Adrenal gland (tissue), 5 donors: Measurements from ENCODE around the gene ATP13A1.

Source experiments
- POLR2A ChIP-seq, 2 donors: fragments of 450-650 bp; IDR thresholded peaks; one replicate each; pipeline ENCODE4 v1.6.1; 2017; ENCODE audit warnings: antibody characterized with exemption in 2 of 2, mild to moderate bottlenecking in 2 of 2, moderate library complexity in 1 of 2
- TF ChIP-seq, protein P1 (sequence below), 6 experiments: fragments of 450-650 bp in 4 of 6; fragments of 200-600 bp in 2 of 6; sonication (generic) in 1 of 6; IDR thresholded peaks; 1 replicate in 5 of 6; 2 replicates in 1 of 6; pipeline versions ENCODE4 v1.5.1 to v1.8.0; 2016 to 2021; ENCODE audit warnings: antibody characterized with exemption in 6 of 6, mild to moderate bottlenecking in 2 of 6, moderate library complexity in 1 of 6
- donor health status: DM: no; HTN: no; CAD: no.

DNA sequence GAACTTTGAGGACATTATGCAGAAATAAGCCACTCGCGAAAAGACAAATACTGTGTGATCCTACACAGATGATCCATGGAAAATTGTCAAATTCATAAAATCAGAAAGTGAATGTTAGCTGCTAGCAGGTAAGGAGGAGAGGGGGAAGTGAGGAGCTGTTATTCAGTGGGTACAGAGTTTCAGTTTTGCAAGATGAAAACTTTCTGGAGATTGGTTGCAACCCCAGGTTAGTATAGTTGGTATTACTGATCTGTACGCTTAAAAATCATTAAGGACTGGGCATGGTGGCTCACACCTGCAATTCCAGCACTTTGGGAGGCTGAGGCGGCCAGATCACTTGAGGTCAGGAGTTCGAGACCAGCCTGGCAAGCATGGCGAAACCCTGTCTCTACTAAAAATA is 23.1 kb upstream of the ATP13A1 start:
- TF ChIP-seq, protein P1, sequence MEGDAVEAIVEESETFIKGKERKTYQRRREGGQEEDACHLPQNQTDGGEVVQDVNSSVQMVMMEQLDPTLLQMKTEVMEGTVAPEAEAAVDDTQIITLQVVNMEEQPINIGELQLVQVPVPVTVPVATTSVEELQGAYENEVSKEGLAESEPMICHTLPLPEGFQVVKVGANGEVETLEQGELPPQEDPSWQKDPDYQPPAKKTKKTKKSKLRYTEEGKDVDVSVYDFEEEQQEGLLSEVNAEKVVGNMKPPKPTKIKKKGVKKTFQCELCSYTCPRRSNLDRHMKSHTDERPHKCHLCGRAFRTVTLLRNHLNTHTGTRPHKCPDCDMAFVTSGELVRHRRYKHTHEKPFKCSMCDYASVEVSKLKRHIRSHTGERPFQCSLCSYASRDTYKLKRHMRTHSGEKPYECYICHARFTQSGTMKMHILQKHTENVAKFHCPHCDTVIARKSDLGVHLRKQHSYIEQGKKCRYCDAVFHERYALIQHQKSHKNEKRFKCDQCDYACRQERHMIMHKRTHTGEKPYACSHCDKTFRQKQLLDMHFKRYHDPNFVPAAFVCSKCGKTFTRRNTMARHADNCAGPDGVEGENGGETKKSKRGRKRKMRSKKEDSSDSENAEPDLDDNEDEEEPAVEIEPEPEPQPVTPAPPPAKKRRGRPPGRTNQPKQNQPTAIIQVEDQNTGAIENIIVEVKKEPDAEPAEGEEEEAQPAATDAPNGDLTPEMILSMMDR (IDR thresholded peaks at IDR 0.05), result no peak
- no peak for TF ChIP-seq POLR2A (IDR thresholded peaks at IDR 0.05)
